ENCODE data around the gene LLPH. TPM values are rescaled to one million over a fixed set of nuclear protein-coding genes. Genes with fewer than 3 reads are reported as not detected.

The LLPH gene
- total RNA-seq, 1 donor from 2014 or later: 18.1 TPM

DNA sequence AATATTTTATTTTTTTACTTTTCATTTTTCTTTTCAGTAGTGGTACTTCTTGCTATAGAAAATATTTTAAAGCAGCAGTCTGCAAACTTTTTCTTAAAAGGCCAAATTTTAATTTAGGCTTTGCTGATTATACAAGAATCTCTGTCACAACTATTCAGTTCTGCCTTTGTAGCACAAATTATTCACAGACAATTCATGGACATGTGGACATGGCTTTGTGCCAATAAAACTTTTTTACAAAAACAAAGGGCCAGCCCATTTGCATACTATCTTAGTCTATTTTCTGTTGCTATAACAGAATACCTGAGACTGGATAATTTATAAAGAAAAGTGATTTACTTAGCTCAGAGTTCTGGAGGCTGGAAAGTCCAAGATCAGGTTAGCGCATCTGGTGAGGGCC, 17.1 kb downstream of the LLPH start:
- DNase-seq (ENCODE audit: missing footprints): no peak
- ATAC-seq: no peak
- intact Hi-C loops (cut with DNase I): no loop called here

DNA sequence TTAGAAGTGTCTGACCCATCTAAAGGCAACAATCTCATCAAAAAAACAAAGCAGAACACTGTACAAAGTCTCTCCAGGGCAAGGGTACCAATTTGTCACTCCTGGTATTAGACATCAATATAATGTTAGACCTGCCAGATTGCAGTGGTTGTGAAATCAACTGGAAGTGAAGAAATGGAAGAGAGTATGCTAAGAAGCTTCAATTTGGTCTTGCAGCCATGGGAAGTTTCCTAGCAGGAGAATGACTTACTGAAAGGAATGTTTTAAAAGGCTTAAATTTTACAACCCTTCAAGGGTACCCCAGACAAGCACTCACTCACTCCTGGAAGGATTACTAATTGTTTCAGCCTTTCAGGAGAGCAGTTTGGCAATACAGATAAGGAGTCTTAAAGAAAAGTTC, 18.9 kb downstream of the LLPH start:
- intact Hi-C loops (cut with DNase I): no loop called here
- no peak for DNase-seq (ENCODE audit: missing footprints)
- ATAC-seq: no peak

DNA sequence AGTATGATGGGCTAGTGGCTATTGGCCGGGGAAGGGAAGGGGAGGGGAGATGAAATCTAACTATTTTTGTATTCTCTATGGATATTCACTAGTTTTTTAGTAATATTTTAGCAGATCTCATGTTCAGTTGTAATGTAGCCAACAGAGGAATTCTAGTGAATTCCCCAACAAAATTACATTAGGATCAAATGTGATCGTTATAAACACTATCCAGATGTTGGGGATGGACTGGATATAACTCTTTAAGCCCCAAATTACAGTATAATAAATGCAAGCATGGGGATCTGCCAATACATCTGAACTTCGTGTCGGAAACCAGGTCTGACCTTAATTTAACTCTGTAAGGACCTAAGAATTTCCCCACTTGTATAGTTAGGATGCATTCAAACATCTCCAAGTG, 21.5 kb downstream of the LLPH start:
- intact Hi-C loops (cut with DNase I): loop anchor here (5.0 kb wide), 1 partner anchor 1217 kb away; no protein-coding TSS in a partner anchor
- DNase-seq (ENCODE audit: missing footprints) (no peak), ATAC-seq (no peak)

GRCh38 chr12:66108386-66108785, 22.2 kb downstream of the LLPH start:
- no peak for ATAC-seq
- DNase-seq (ENCODE audit: missing footprints): no peak
- intact Hi-C loops (cut with DNase I): loop anchor here (5.0 kb wide), 1 partner anchor 1216 kb away; no protein-coding TSS in a partner anchor

- DNase-seq (ENCODE audit: missing footprints) (no peak), ATAC-seq (peak; percentile 72)
- intact Hi-C loops (cut with DNase I): loop anchor here (5.0 kb wide), 1 partner anchor 1215 kb away; no protein-coding TSS in a partner anchor
Measured at GRCh38 chr12:66107451-66107915, 23.1 kb downstream of the LLPH start.

GRCh38 chr12:66103016-66103913, 27.3 kb downstream of the LLPH start:
- ATAC-seq (no peak), DNase-seq (ENCODE audit: missing footprints) (no peak)
- intact Hi-C loops (cut with DNase I): no loop called here

- DNase-seq (ENCODE audit: missing footprints) (no peak), ATAC-seq (no peak)
- intact Hi-C loops (cut with DNase I): no loop called here
Measured at GRCh38 chr12:66092559-66093269, 37.8 kb downstream of the LLPH start.

- no peak for DNase-seq (ENCODE audit: missing footprints)
- intact Hi-C loops (cut with DNase I): no loop called here
- ATAC-seq: no peak
Measured at GRCh38 chr12:66090157-66090556, 40.4 kb downstream of the LLPH start.

DNA sequence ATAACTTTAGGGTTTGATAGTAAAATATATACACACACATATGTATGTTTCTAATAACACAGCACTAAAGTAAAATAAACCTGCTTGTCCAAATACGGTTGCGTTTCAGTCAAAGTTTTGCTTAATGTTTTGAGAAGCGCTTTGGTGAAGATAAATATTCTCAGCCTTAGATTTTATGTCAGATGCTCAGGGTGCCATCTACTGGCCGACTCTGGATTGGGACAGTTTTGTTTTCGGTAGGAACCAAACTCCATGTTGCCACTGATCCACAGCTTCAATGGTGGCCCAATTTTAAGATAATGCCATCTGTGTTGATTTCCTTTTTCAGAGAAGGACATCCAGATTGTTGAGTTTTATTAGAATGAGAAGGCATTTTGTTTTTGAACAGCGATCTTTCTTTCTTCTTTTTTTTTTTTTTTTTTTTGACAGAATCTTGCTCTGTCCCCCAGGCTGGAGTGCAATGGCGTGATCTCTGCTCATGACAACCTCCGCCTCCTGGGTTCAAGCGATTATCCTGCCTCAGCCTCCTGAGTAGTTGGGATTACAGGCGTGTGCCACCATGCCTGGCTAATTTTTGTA, 43.1 kb downstream of the LLPH start:
- DNase-seq (ENCODE audit: missing footprints): no peak
- ATAC-seq: peak; percentile 59
- intact Hi-C loops (cut with DNase I): loop anchor here (5.0 kb wide), 3 partner anchors 485 to 1195 kb away; no protein-coding TSS in a partner anchor

DNA sequence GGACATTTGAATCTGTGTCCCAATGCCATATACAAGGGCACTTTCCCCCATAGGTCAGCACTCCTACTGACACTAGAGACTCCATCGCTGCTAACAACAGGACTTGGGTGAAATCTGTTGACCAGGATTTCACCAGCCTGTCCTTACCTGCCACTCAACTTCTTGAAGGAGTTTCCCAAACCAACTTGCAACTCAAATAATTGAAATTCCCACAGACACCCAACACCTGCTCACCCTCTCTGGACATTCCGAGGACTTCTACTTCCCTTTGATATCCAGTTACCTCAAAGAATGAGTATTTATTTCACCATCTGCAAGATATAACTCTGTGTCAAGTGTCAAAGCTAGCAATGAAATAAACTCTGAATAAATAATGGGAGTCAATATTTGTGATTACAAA, 44.6 kb downstream of the LLPH start:
- intact Hi-C loops (cut with DNase I): loop anchor here (5.0 kb wide), 3 partner anchors 484 to 1194 kb away; no protein-coding TSS in a partner anchor
- no peak for DNase-seq (ENCODE audit: missing footprints)

DNA sequence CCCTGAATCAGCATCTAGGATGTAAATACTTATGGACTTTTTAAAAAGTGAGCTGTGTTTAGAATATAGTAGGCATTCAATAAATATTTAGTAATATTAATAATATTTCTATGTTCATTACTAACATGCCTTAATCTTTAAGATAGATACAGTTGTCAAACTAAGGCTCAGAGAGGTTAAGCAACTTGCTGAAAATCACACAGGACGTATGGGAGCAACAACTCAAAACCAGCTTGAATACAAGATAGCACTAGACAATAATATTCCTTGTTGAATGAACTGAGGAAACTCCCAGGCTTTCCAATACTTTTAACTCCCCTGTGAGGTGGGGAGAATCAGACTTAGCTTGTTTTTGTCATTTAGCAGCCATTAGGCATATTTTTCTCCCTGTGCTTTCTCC, 45.3 kb downstream of the LLPH start:
- ATAC-seq: no peak
- intact Hi-C loops (cut with DNase I): loop anchor here (5.0 kb wide), 3 partner anchors 483 to 1193 kb away; no protein-coding TSS in a partner anchor

More for the DNA sequence above, 44.6 kb downstream of the LLPH start:
- ATAC-seq: no peak

GRCh38 chr12:66083766-66084165, 46.8 kb downstream of the LLPH start:
- no peak for DNase-seq (ENCODE audit: missing footprints)
- intact Hi-C loops (cut with DNase I): no loop called here
- no peak for ATAC-seq

More for the DNA sequence above, 45.3 kb downstream of the LLPH start:
- no peak for DNase-seq (ENCODE audit: missing footprints)

DNA sequence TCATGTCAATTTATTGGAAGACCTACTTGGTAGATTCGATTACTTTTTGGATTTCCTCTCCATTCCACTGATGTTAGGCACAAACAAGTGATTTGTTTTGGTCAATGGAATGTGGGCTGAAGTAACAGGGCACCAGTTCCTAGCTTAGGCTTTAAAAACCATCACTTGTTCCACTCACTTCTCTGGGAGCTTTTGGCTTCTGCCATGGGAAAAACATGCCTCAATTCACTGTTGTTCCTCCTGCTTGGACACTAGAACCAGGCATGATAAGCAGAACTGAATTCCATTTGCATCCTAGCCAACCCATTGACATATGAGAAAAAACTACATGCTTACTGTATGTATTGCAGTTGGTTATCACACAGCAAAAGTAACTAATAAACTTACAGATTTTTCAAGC, 47.8 kb downstream of the LLPH start:
- intact Hi-C loops (cut with DNase I): no loop called here

DNA sequence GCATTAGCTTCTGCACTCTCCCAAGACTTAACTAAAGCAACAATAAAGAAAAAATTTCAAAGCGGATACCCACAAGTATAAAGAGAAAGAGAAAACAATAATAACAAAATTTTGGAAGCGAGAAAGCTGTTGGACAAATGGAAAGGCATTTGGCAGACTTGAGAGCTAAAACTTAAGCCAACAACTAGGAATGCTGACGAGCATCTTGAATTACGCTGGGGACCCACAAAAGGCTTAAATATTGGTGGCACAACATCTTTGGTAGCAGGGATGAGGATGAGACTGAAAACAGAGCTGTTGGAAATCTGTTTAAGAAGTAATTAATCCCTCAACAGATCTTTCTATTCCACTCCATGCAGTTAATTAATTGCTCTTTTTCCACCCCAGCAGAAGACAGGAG, 49.8 kb downstream of the LLPH start:
- intact Hi-C loops (cut with DNase I): no loop called here
- ATAC-seq: no peak

More for the DNA sequence above, 47.8 kb downstream of the LLPH start:
- ATAC-seq (no peak), DNase-seq (ENCODE audit: missing footprints) (no peak)

GRCh38 chr12:66077542-66077941, 53.0 kb downstream of the LLPH start:
- ATAC-seq: no peak
- no peak for DNase-seq (ENCODE audit: missing footprints)
- intact Hi-C loops (cut with DNase I): no loop called here

More for the DNA sequence above, 49.8 kb downstream of the LLPH start:
- no peak for DNase-seq (ENCODE audit: missing footprints)

DNA sequence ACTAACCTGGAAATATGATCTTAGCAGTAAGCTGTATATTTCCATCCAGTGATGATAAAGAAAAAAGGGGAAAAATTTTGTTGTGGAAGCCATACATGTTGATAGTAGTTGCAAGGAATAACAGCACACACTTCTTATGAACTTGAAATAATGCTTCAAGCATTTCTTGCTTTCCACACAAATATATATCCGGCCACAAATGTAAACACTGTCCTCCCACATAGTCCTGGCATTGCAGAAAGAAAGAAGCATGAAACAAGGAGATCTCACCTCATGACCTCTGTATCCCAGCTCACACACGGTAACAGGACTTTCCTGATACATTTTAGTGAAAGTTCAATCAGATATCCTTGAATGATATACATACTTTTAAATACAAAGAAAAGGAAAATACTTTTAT, 56.0 kb downstream of the LLPH start:
- no peak for DNase-seq (ENCODE audit: missing footprints)
- intact Hi-C loops (cut with DNase I): no loop called here
- no peak for ATAC-seq

DNA sequence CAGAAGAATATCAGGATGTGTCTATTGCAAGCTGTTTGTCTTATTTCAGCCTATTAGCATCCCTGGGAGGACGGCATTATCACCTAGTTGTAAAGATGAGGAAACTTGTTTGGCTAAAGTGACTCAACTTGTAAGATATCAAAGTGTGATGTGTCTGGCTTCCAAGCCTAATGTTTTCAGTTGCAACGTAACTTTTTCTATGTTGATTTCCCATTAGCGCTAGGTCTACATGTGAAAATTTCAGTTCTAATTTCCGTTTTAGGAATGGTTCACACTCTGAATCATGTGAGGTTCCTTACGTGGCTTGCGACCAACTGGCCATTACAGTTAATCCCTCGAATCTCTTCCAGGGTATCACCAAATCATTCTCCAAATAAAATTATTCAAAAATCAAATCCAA, 58.0 kb downstream of the LLPH start:
- ATAC-seq (no peak), DNase-seq (ENCODE audit: missing footprints) (no peak)
- intact Hi-C loops (cut with DNase I): no loop called here

DNA sequence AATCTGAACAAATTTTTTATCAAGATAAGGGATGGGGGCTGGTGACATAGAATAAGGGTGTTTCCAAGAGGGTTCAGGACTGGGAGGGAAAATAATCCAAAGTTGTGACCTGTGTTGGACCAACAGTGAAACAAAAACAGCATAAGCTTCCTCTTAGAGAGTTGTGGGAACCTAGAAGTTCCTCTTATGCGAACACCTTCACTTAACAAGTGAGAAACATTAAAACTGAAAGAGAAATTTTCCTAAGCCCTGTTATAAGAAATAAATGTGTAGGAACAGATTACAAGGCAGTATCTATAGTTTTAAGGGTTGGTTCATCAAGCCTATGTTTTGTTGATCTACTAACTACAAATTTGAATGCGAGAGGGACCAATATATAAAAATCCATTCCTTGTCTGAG, 58.4 kb downstream of the LLPH start:
- DNase-seq (ENCODE audit: missing footprints) (no peak), ATAC-seq (no peak)
- intact Hi-C loops (cut with DNase I): no loop called here

DNA sequence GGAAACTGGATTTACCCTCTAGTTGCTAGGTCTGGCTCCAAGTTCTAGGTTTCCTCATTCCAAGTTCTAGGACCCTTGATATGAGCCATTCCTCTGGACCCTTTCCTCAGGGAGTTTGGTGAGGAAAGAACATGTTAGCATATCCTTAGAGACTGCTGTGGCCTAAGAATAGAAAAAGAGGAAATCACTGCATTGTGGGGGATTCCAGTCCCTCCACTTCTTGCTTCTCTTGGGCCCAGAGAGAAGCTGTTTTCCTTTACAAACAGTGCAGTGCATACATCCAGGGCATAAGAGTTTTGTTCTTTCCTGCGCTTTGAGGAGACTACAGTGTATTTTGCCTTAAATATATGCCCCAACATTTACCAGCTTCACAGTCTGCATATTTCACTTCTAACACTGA, 59.0 kb downstream of the LLPH start:
- DNase-seq (ENCODE audit: missing footprints) (no peak), ATAC-seq (no peak)
- intact Hi-C loops (cut with DNase I): no loop called here
